Measurements from ENCODE around the gene CLTRN. TPM values are rescaled to one million over a fixed set of nuclear protein-coding genes. Genes with fewer than 3 reads are reported as not detected.
"Not testable (repeated sequence)": the region's sequence is repeated elsewhere in the genome, so short reads cannot be mapped to it uniquely, and the experiment has no call there.

CLTRN gene
- polyA plus RNA-seq, 3 donors from 2014 or later: 0.61 TPM; not detected in 2

GRCh38 chrX:15676886-15677285 lies 12.3 kb upstream of the CLTRN start:
- Mint-ChIP-seq H3K36me3 (peaks cover 0 to 12% (median 0%) of the 10 kb centered on the region in 3 donors), H3K27me3 (ENCODE audit: low read depth in 3 of 3) (peaks cover 2 to 5% (median 4%) of the 10 kb centered on the region in 3 donors), H3K9me3 (no peaks in the 10 kb centered on the region), H3K27ac (peak overlapping the region in 2 of 6 donors; percentile 69 to 83), H3K4me3 (peak overlapping the region in 1 of 5 donors; percentile 36), H3K4me1 (peaks cover 15 to 29% of the 10 kb centered on the region in 2 donors)
- no peak for DNase-seq

DNA sequence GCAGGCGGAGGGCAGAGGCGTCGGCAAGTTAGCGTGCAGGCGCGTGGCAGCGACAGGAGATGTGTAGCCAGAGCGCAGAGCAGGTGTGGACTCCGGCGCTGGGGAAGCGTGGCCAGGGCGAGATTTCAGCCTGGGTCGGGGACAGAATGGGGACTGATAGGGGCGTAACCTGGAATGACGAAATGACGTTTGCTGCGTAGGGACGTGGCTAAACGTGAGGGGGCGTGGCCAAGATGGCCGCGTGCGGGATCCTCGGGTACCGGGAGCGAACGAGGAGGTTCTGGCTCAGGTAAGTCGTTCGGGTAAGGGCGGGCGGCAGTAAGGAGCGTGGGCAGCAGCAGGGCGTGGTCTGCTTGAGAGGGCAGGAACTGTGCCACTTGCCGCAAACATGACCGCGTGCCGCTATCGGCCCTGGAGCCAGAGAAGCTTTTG lies 10.9 kb upstream of the CLTRN start:
- Mint-ChIP-seq H3K4me3 (no peak overlapping the region), H3K4me1 (peaks cover 10 to 24% of the 10 kb centered on the region in 2 donors), H3K9me3 (no peaks in the 10 kb centered on the region), H3K36me3 (peaks cover 0 to 7% (median 0%) of the 10 kb centered on the region in 3 donors), H3K27me3 (ENCODE audit: low read depth in 3 of 3) (peaks cover 2 to 10% (median 4%) of the 10 kb centered on the region in 3 donors), H3K27ac (no peak overlapping the region)
- no peak for DNase-seq

GRCh38 chrX:15674841-15675489 lies 10.4 kb upstream of the CLTRN start:
- Mint-ChIP-seq H3K4me3 (no peak overlapping the region), H3K27ac (no peak overlapping the region), H3K9me3 (no peaks in the 10 kb centered on the region), H3K27me3 (ENCODE audit: low read depth in 3 of 3) (peaks cover 2 to 11% (median 4%) of the 10 kb centered on the region in 3 donors), H3K4me1 (peaks cover 5 to 19% of the 10 kb centered on the region in 2 donors), H3K36me3 (peaks cover 0 to 4% (median 0%) of the 10 kb centered on the region in 3 donors)
- peak; percentile 97 to 98 (median 98) for DNase-seq

- H3K4me3 Mint-ChIP-seq: no peak overlapping the region
- H3K4me1 Mint-ChIP-seq: peaks cover 4 to 14% of the 10 kb centered on the region in 2 donors
- DNase-seq: no peak
- peaks cover 0 to 4% (median 0%) of the 10 kb centered on the region in 3 donors for H3K36me3 Mint-ChIP-seq
- peaks cover 2 to 11% (median 4%) of the 10 kb centered on the region in 3 donors for H3K27me3 Mint-ChIP-seq (ENCODE audit: low read depth in 3 of 3)
- no peak overlapping the region for H3K27ac Mint-ChIP-seq
- no peaks in the 10 kb centered on the region for H3K9me3 Mint-ChIP-seq
Measured at GRCh38 chrX:15674514-15674840, 9.9 kb upstream of the CLTRN start.

- no peak overlapping the region for H3K27ac Mint-ChIP-seq
- H3K4me3 Mint-ChIP-seq: no peak overlapping the region
- H3K36me3 Mint-ChIP-seq: peaks cover 0 to 4% (median 0%) of the 10 kb centered on the region in 3 donors
- H3K4me1 Mint-ChIP-seq: peaks cover 2 to 11% of the 10 kb centered on the region in 2 donors
- DNase-seq: no peak
- peaks cover 2 to 13% (median 4%) of the 10 kb centered on the region in 3 donors for H3K27me3 Mint-ChIP-seq (ENCODE audit: low read depth in 3 of 3)
- no peaks in the 10 kb centered on the region for H3K9me3 Mint-ChIP-seq
Measured at GRCh38 chrX:15673970-15674369, 9.4 kb upstream of the CLTRN start.

DNA sequence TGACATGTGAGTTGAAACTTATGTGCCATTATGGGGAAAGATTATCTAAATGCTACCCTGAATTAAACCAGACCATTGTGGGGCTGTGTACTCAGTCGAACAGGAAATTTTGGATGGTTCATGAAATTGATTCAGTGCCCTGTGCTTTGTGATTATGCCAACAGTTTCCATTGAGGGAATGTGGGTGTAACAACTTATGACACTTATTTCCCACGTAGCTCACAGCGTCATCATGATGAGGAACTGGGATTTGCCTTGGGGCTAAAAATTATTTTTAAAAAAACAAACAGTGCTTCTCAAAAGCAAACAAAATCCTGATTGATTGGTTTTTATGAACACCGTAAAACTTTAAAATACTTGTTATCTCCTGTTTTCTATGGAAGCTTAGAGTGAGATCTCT lies 8.3 kb upstream of the CLTRN start:
- Mint-ChIP-seq H3K36me3 (no peaks in the 10 kb centered on the region), H3K9me3 (no peaks in the 10 kb centered on the region), H3K4me1 (peaks cover 2 to 6% of the 10 kb centered on the region in 2 donors), H3K27ac (no peak overlapping the region), H3K27me3 (ENCODE audit: low read depth in 3 of 3) (peaks cover 2 to 18% (median 9%) of the 10 kb centered on the region in 3 donors), H3K4me3 (no peak overlapping the region)
- DNase-seq: no peak

GRCh38 chrX:15663439-15663838 lies 1.2 kb downstream of the CLTRN start:
- peaks cover 0 to 44% (median 8%) of the 10 kb centered on the region in 3 donors for H3K27me3 Mint-ChIP-seq (ENCODE audit: low read depth in 3 of 3)
- H3K4me1 Mint-ChIP-seq: no peaks in the 10 kb centered on the region
- peaks cover 0 to 4% (median 0%) of the 10 kb centered on the region in 3 donors for H3K36me3 Mint-ChIP-seq
- DNase-seq: no peak
- no peak overlapping the region for H3K27ac Mint-ChIP-seq
- no peaks in the 10 kb centered on the region for H3K9me3 Mint-ChIP-seq
- no peak overlapping the region for H3K4me3 Mint-ChIP-seq

GRCh38 chrX:15654804-15655203 lies 9.8 kb downstream of the CLTRN start:
- H3K36me3 Mint-ChIP-seq, DNase-seq, H3K9me3 Mint-ChIP-seq: not testable (repeated sequence)
- Mint-ChIP-seq H3K27ac (peak overlapping the region in 2 of 6 donors; percentile 38 to 59), H3K4me1 (peaks cover 16 to 18% of the 10 kb centered on the region in 2 donors), H3K4me3 (peak overlapping the region in 4 of 5 donors; percentile 7 to 30 (median 20)), H3K27me3 (ENCODE audit: low read depth in 3 of 3) (peaks cover 2 to 18% (median 2%) of the 10 kb centered on the region in 3 donors)

DNA sequence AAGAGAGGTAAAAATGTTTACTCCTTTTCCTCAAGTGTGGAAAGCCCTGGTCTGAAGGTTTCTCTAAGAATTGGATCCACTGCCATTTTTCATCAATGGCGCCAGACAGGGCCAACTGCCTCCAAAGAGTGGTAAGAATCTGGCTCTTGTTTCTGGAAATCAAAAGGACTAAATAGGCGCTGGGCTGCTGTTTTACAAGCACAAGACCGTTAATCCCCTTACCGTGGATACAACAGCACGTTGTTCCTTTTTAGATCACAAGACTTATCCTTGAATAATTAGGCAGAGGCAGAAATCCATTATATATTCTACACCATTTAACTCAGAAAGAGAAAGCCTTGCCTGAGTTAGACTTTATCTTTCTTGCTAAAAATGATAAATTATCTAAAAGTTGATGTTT lies 10.6 kb downstream of the CLTRN start:
- peaks cover 2 to 13% (median 2%) of the 10 kb centered on the region in 3 donors for H3K27me3 Mint-ChIP-seq (ENCODE audit: low read depth in 3 of 3)
- no peak for DNase-seq
- H3K4me3 Mint-ChIP-seq: no peak overlapping the region
- no peak overlapping the region for H3K27ac Mint-ChIP-seq
- H3K9me3 Mint-ChIP-seq: no peaks in the 10 kb centered on the region
- H3K4me1 Mint-ChIP-seq: peaks cover 16 to 18% of the 10 kb centered on the region in 2 donors
- peaks cover 0 to 3% (median 0%) of the 10 kb centered on the region in 3 donors for H3K36me3 Mint-ChIP-seq

DNA sequence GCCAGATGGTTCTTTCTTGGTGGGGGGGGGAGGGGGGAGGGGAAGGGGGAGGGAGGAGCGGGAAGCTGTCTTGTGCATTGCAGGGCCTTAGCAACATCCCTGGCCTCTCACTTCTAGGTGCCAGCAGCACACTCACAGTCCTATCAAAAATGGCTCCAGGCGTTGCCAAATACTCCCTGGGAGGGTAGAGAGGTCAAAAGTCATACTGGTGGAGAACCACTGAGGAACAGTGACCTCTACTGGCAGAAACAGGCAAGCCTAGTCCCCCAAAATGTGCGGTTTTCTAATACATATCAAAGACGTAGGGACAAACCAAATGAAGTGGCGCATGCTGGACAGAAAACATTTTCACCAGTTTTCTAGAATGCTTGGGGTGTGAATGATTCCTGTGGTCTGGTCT lies 17.1 kb downstream of the CLTRN start:
- H3K27me3 Mint-ChIP-seq (ENCODE audit: low read depth in 3 of 3); H3K27ac Mint-ChIP-seq; H3K9me3 Mint-ChIP-seq; H3K4me3 Mint-ChIP-seq; DNase-seq; H3K36me3 Mint-ChIP-seq: not testable (repeated sequence)
- H3K4me1 Mint-ChIP-seq: peaks cover 25 to 28% of the 10 kb centered on the region in 2 donors

GRCh38 chrX:15646543-15646942 lies 18.1 kb downstream of the CLTRN start:
- Mint-ChIP-seq H3K9me3 (no peaks in the 10 kb centered on the region), H3K36me3 (no peaks in the 10 kb centered on the region), H3K27me3 (ENCODE audit: low read depth in 3 of 3) (peaks cover 0 to 14% (median 4%) of the 10 kb centered on the region in 3 donors), H3K27ac (no peak overlapping the region), H3K4me1 (peaks cover 26 to 28% of the 10 kb centered on the region in 2 donors), H3K4me3 (no peak overlapping the region)
- no peak for DNase-seq

DNA sequence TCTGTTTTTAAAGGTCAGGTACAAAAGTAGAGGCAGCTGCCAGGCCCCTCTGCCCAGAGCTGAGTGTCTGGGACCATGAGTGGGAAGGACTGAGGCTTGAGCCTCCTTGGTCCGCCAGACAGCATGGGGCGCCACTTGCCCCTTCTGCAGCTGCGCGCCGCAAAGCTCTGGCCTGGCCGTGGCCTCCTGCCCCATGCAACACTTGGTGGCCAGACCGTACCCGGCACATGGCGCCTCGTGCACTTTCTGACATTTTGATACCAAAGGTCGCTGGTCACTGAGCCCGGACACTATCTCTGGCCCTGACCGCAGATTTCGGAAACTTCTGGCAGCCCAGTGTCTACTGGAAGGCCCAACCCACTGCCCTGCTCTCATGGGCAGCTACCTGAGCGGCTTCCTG lies 18.6 kb downstream of the CLTRN start:
- no peak overlapping the region for H3K4me3 Mint-ChIP-seq
- no peak for DNase-seq
- H3K36me3 Mint-ChIP-seq: no peaks in the 10 kb centered on the region
- H3K9me3 Mint-ChIP-seq: no peaks in the 10 kb centered on the region
- no peak overlapping the region for H3K27ac Mint-ChIP-seq
- peaks cover 27 to 29% of the 10 kb centered on the region in 2 donors for H3K4me1 Mint-ChIP-seq
- peaks cover 0 to 15% (median 6%) of the 10 kb centered on the region in 3 donors for H3K27me3 Mint-ChIP-seq (ENCODE audit: low read depth in 3 of 3)

GRCh38 chrX:15645266-15645665 lies 19.3 kb downstream of the CLTRN start:
- DNase-seq: no peak
- Mint-ChIP-seq H3K27ac (peak overlapping the region in 4 of 6 donors; percentile 5 to 68 (median 27)), H3K27me3 (ENCODE audit: low read depth in 3 of 3) (peaks cover 0 to 17% (median 9%) of the 10 kb centered on the region in 3 donors), H3K4me1 (peaks cover 35 to 37% of the 10 kb centered on the region in 2 donors), H3K4me3 (peak overlapping the region in 1 of 5 donors; percentile 54), H3K9me3 (no peaks in the 10 kb centered on the region), H3K36me3 (no peaks in the 10 kb centered on the region)

- no peak overlapping the region for H3K4me3 Mint-ChIP-seq
- no peak for DNase-seq
Measured at GRCh38 chrX:15644560-15644872, 20.1 kb downstream of the CLTRN start.

More at GRCh38 chrX:15644560-15644872, 20.1 kb downstream of the CLTRN start:
- Mint-ChIP-seq H3K27me3 (ENCODE audit: low read depth in 3 of 3) (peaks cover 0 to 22% (median 10%) of the 10 kb centered on the region in 3 donors), H3K27ac (peak overlapping the region in 1 of 6 donors; percentile 75), H3K9me3 (no peaks in the 10 kb centered on the region), H3K36me3 (no peaks in the 10 kb centered on the region), H3K4me1 (peaks cover 35 to 38% of the 10 kb centered on the region in 2 donors)
